Neural cell (in vitro differentiated cells): ENCODE data around the gene ESPNL. TPM values are rescaled to one million over a fixed set of nuclear protein-coding genes. Genes with fewer than 3 reads are reported as not detected.

Experiments used
- H2AFZ ChIP-seq: fragments of 200-600, 300-800 bp; sonication (generic), shearing (Covaris generic); 2 replicates; pipeline ENCODE4 v1.6.0; 2014; ENCODE audit warnings: low read depth, mild to moderate bottlenecking, antibody characterized with exemption, low read length, moderate library complexity
- H3F3A ChIP-seq: fragments of 200-600 bp; shearing (Covaris generic); 2 replicates; pipeline ENCODE4 v1.6.1; 2016; ENCODE audit warnings: mild to moderate bottlenecking, moderate library complexity, mixed read lengths, antibody characterized with exemption, low read length; ENCODE audit not compliant: insufficient read depth, poor library complexity, severe bottlenecking
- H3K27ac ChIP-seq: fragments of 200-600, 300-800 bp; sonication (generic), shearing (Covaris generic); 2 replicates; pipeline ENCODE4 v1.5.1; 2014; ENCODE audit warnings: mild to moderate bottlenecking, low read length, moderate library complexity
- H3K27me3 ChIP-seq: fragments of 300-800, 200-600 bp; sonication (generic), shearing (Covaris generic); 2 replicates; pipeline ENCODE4 v1.6.0; 2014; ENCODE audit warnings: mild to moderate bottlenecking, low read depth, low read length, moderate library complexity; ENCODE audit not compliant: insufficient read depth
- H3K36me3 ChIP-seq: fragments of 300-800, 200-600 bp; sonication (generic), shearing (Covaris generic); 2 replicates; pipeline ENCODE4 v1.5.1; 2014; ENCODE audit warnings: mild to moderate bottlenecking, antibody characterized with exemption, low read length, moderate library complexity; ENCODE audit not compliant: insufficient read depth
- H3K4me2 ChIP-seq: fragments of 300-800, 200-600 bp; sonication (generic), shearing (Covaris generic); 2 replicates; pipeline ENCODE4 v1.6.0; 2014; ENCODE audit warnings: mild to moderate bottlenecking, low read length
- H3K4me3 ChIP-seq: fragments of 300-800, 200-600 bp; sonication (generic), shearing (Covaris generic); 2 replicates; pipeline ENCODE4 v1.5.1; 2014; ENCODE audit warnings: mild to moderate bottlenecking, low read length, moderate library complexity
- H3K79me2 ChIP-seq: fragments of 200-600 bp; shearing (Covaris generic); replicated peaks from 2 replicates; pipeline ENCODE4 v1.6.0; 2014; ENCODE audit warnings: mild to moderate bottlenecking, low read length, moderate library complexity; ENCODE audit not compliant: insufficient read depth
- H3K9ac ChIP-seq: fragments of 300-800, 200-600 bp; sonication (generic), shearing (Covaris generic); 2 replicates; pipeline ENCODE4 v1.6.1; 2016; ENCODE audit warnings: mild to moderate bottlenecking, low read length, mixed read lengths
- H3K9me2 ChIP-seq: fragments of 200-600 bp; shearing (Covaris generic); 2 replicates; pipeline ENCODE4 v1.6.1; 2016; ENCODE audit warnings: mild to moderate bottlenecking, low read length, mixed read lengths; ENCODE audit not compliant: insufficient read depth
- H3K9me3 ChIP-seq: fragments of 200-600, 300-800 bp; sonication (generic), shearing (Covaris generic); 2 replicates; pipeline ENCODE4 v1.6.1; 2016; ENCODE audit warnings: mild to moderate bottlenecking, mixed run types, low read length, moderate library complexity, mixed read lengths
- H4K20me1 ChIP-seq: fragments of 200-600 bp; shearing (Covaris generic); 2 replicates; pipeline ENCODE4 v1.6.1; 2016; ENCODE audit warnings: mild to moderate bottlenecking, mixed run types; ENCODE audit not compliant: insufficient read depth
- CTCF ChIP-seq: fragments of 450-650 bp; IDR thresholded peaks from 2 replicates; pipeline ENCODE4 v1.5.1; 2014; ENCODE audit warnings: antibody characterized with exemption, mild to moderate bottlenecking, moderate library complexity; ENCODE audit not compliant: poor library complexity, severe bottlenecking
- EP300 ChIP-seq: fragments of 450-650 bp; conservative IDR thresholded peaks from 2 replicates; pipeline ENCODE4 v1.6.1; 2014; ENCODE audit warnings: antibody characterized with exemption, mild to moderate bottlenecking, moderate library complexity; ENCODE audit not compliant: poor library complexity, severe bottlenecking
- EZH2 ChIP-seq: fragments of 200-600, 300-800 bp; shearing (Covaris generic), sonication (generic); IDR thresholded peaks from 2 replicates; pipeline ENCODE4 v1.6.1; 2014; ENCODE audit warnings: antibody characterized with exemption, low read length, borderline replicate concordance, mild to moderate bottlenecking; ENCODE audit not compliant: insufficient read depth, poor library complexity, severe bottlenecking
- MXI1 ChIP-seq: fragments of 450-650 bp; conservative IDR thresholded peaks from 2 replicates; pipeline ENCODE4 v1.6.1; 2014; ENCODE audit warnings: antibody characterized with exemption, mild to moderate bottlenecking; ENCODE audit not compliant: poor library complexity, severe bottlenecking
- POLR2AphosphoS5 ChIP-seq: IDR thresholded peaks from 2 replicates; pipeline ENCODE4 v1.6.1; 2012
- RAD21 ChIP-seq: fragments of 450-650 bp; conservative IDR thresholded peaks from 2 replicates; pipeline ENCODE4 v1.6.1; 2014; ENCODE audit warnings: antibody characterized with exemption, mild to moderate bottlenecking, moderate library complexity
- REST ChIP-seq: IDR thresholded peaks from 2 replicates; pipeline ENCODE4 v1.6.1; 2012; ENCODE audit warnings: borderline replicate concordance
- SMC3 ChIP-seq: fragments of 450-650 bp; conservative IDR thresholded peaks from 2 replicates; pipeline ENCODE4 v1.6.1; 2014; ENCODE audit warnings: antibody characterized with exemption, mild to moderate bottlenecking, moderate library complexity; ENCODE audit not compliant: poor library complexity
- TAF1 ChIP-seq: IDR thresholded peaks from 2 replicates; pipeline ENCODE4 v1.6.1; 2012; ENCODE audit warnings: low read depth
- polyA plus RNA-seq: library from polyadenylated mRNA; depleted of rRNA; stranded (reverse); fragments of >200 nt; gene quantifications from 2 replicates; pipeline ENCODE4 v1.2.3, GENCODE V29; 2014

The ESPNL gene
- polyA plus RNA-seq, 1 donor from 2014 or later: 0.69 TPM

- no peak overlapping the region for H3K27ac ChIP-seq
- H3F3A ChIP-seq: no peaks in the 10 kb centered on the region
- H4K20me1 ChIP-seq: no peaks in the 10 kb centered on the region
- no peaks in the 10 kb centered on the region for H3K36me3 ChIP-seq
- H3K4me2 ChIP-seq: peak overlapping the region; percentile 86
- no peak overlapping the region for H3K9ac ChIP-seq
- H3K4me3 ChIP-seq: peak overlapping the region; percentile 99
- no peaks in the 10 kb centered on the region for H3K9me2 ChIP-seq
- H3K27me3 ChIP-seq: no peaks in the 10 kb centered on the region
- no peak overlapping the region for H2AFZ ChIP-seq
- H3K79me2 ChIP-seq: no peaks in the 10 kb centered on the region
- H3K9me3 ChIP-seq: no peaks in the 10 kb centered on the region
- TF ChIP-seq MXI1 (no peak), EZH2 (no peak), CTCF (no peak), REST (no peak), TAF1 (no peak), POLR2AphosphoS5 (no peak), EP300 (no peak), RAD21 (no peak), SMC3 (no peak)
Observed at GRCh38 chr2:238059505-238059904, 40.6 kb upstream of the ESPNL start.

- TF ChIP-seq RAD21: no peak
- no peak for TF ChIP-seq REST
- no peak for TF ChIP-seq POLR2AphosphoS5
- TF ChIP-seq EZH2: no peak
- TF ChIP-seq CTCF: no peak
- no peak for TF ChIP-seq SMC3
- no peak for TF ChIP-seq EP300
- TF ChIP-seq TAF1: no peak
- TF ChIP-seq MXI1: no peak
- H3F3A ChIP-seq: no peaks in the 10 kb centered on the region
- H3K4me2 ChIP-seq: peak overlapping the region; percentile 86
- no peaks in the 10 kb centered on the region for H3K27me3 ChIP-seq
- no peaks in the 10 kb centered on the region for H4K20me1 ChIP-seq
- no peaks in the 10 kb centered on the region for H3K79me2 ChIP-seq
- peak overlapping the region; percentile 96 for H3K9ac ChIP-seq
- no peaks in the 10 kb centered on the region for H3K36me3 ChIP-seq
- H3K9me3 ChIP-seq: no peaks in the 10 kb centered on the region
- H3K9me2 ChIP-seq: no peaks in the 10 kb centered on the region
- peak overlapping the region; percentile 94 for H2AFZ ChIP-seq
- H3K4me3 ChIP-seq: peak overlapping the region; percentile 99
- peak overlapping the region; percentile 90 for H3K27ac ChIP-seq
Observed at GRCh38 chr2:238060096-238060541, 40.0 kb upstream of the ESPNL start.
